GM12874 (cell line): ENCODE results near the gene CTH.

Experiments
- CTCF ChIP-seq: IDR thresholded peaks from 2 replicates; pipeline ENCODE4 v1.5.1; 2011; ENCODE audit warnings: low read depth, mild to moderate bottlenecking, control low read depth, low read length, moderate library complexity; ENCODE audit not compliant: insufficient read depth

Gene CTH

GRCh38 chr1:70455291-70455690 lies 44.2 kb downstream of the CTH start:
- TF ChIP-seq CTCF: no peak

GRCh38 chr1:70458131-70458530 lies 47.1 kb downstream of the CTH start:
- no peak for TF ChIP-seq CTCF

- no peak for TF ChIP-seq CTCF
Measured at GRCh38 chr1:70459496-70460225, 48.6 kb downstream of the CTH start.

- TF ChIP-seq CTCF: no peak
Measured at GRCh38 chr1:70462611-70463010, 51.5 kb downstream of the CTH start.

GRCh38 chr1:70465911-70466310 lies 54.8 kb downstream of the CTH start:
- TF ChIP-seq CTCF: no peak

GRCh38 chr1:70467531-70467930 lies 56.5 kb downstream of the CTH start:
- TF ChIP-seq CTCF: no peak

- TF ChIP-seq CTCF: no peak
Measured at GRCh38 chr1:70468180-70468579, 57.1 kb downstream of the CTH start.
